ENCODE results near the gene ERMARD.

The ERMARD gene

GRCh38 chr6:169783971-169784820 lies 32.8 kb downstream of the ERMARD start:
- no peak for DNase-seq

- DNase-seq = no peak
Measured at GRCh38 chr6:169784821-169785340, 33.5 kb downstream of the ERMARD start.

- no peak for DNase-seq
Measured at GRCh38 chr6:169785566-169785965, 34.1 kb downstream of the ERMARD start.

- DNase-seq = no peak
Measured at GRCh38 chr6:169786349-169786748, 34.9 kb downstream of the ERMARD start.

- DNase-seq = no peak
Measured at GRCh38 chr6:169787797-169788196, 36.4 kb downstream of the ERMARD start.

GRCh38 chr6:169788809-169789145 lies 37.4 kb downstream of the ERMARD start:
- DNase-seq = no peak

- DNase-seq = no peak
Measured at GRCh38 chr6:169789146-169789943, 37.9 kb downstream of the ERMARD start.

- peak; percentile 39 for DNase-seq
Measured at GRCh38 chr6:169789944-169790927, 38.8 kb downstream of the ERMARD start.

GRCh38 chr6:169791721-169792131 lies 40.3 kb downstream of the ERMARD start:
- DNase-seq = no peak

GRCh38 chr6:169792306-169793015 lies 41.0 kb downstream of the ERMARD start:
- DNase-seq = no peak

GRCh38 chr6:169793408-169793807 lies 42.0 kb downstream of the ERMARD start:
- DNase-seq = no peak

- no peak for DNase-seq
Measured at GRCh38 chr6:169794317-169795055, 43.1 kb downstream of the ERMARD start.

- no peak for DNase-seq
Measured at GRCh38 chr6:169795196-169795595, 43.8 kb downstream of the ERMARD start.

- no peak for DNase-seq
Measured at GRCh38 chr6:169798764-169799473, 47.5 kb downstream of the ERMARD start.

GRCh38 chr6:169799474-169799926 lies 48.1 kb downstream of the ERMARD start:
- no peak for DNase-seq

- no peak for DNase-seq
Measured at GRCh38 chr6:169800116-169800667, 48.8 kb downstream of the ERMARD start.

- DNase-seq = peak; percentile 18
Measured at GRCh38 chr6:169800668-169801395, 49.4 kb downstream of the ERMARD start.

GRCh38 chr6:169801396-169802160 lies 50.2 kb downstream of the ERMARD start:
- no peak for DNase-seq

GRCh38 chr6:169802790-169803189 lies 51.4 kb downstream of the ERMARD start:
- DNase-seq = no peak

Data from NCI-H1694 treated with DMSO at 0.1 percent for 48 hours (cell line).